H9 (cell line): ENCODE measurements around the gene IZUMO2. TPM values are rescaled to one million over a fixed set of nuclear protein-coding genes. Genes with fewer than 3 reads are reported as not detected.
A peak's percentile ranks its signal among the peaks of the same experiment; 100 is the strongest.

Source experiments
- DNase-seq: peaks from one replicate; pipeline ENCODE4 v3.0.0-alpha.2; 2017
- H2AFZ ChIP-seq: one replicate; pipeline ENCODE4 v1.6.1; 2013; ENCODE audit warnings: mild to moderate bottlenecking, low read length, control low read depth, moderate library complexity
- H2AK5ac ChIP-seq: 2 replicates; pipeline ENCODE4 v1.6.1; 2013; ENCODE audit warnings: low read length, control low read depth, mixed read lengths; ENCODE audit not compliant: insufficient read length
- H2BK120ac ChIP-seq: one replicate; pipeline ENCODE4 v1.6.1; 2013; ENCODE audit warnings: low read depth, mild to moderate bottlenecking, low read length, control low read depth, inconsistent platforms; ENCODE audit not compliant: poor library complexity, severe bottlenecking
- H2BK12ac ChIP-seq: 2 replicates; pipeline ENCODE4 v1.6.1; 2013; ENCODE audit warnings: low read length, control low read depth, mixed read lengths, low read depth; ENCODE audit not compliant: insufficient read length
- H2BK15ac ChIP-seq: 2 replicates; pipeline ENCODE4 v1.6.1; 2013; ENCODE audit warnings: low read depth, low read length, control low read depth
- H2BK20ac ChIP-seq: one replicate; pipeline ENCODE4 v1.6.1; 2013; ENCODE audit warnings: low read depth, mild to moderate bottlenecking, low read length, control low read depth, inconsistent platforms; ENCODE audit not compliant: poor library complexity, severe bottlenecking
- H2BK5ac ChIP-seq: 2 replicates; pipeline ENCODE4 v1.6.1; 2013; ENCODE audit warnings: low read length, control low read depth, mixed read lengths; ENCODE audit not compliant: insufficient read length
- H3K14ac ChIP-seq: 2 replicates; pipeline ENCODE4 v1.6.1; 2013; ENCODE audit warnings: low read length, control low read depth; ENCODE audit not compliant: insufficient read depth
- H3K18ac ChIP-seq: 2 replicates; pipeline ENCODE4 v1.6.1; 2013; ENCODE audit warnings: low read depth, mild to moderate bottlenecking, mixed read lengths, low read length, control low read depth; ENCODE audit not compliant: insufficient read length
- H3K23ac ChIP-seq: 2 replicates; pipeline ENCODE4 v1.6.1; 2013; ENCODE audit warnings: low read length, control low read depth, mixed read lengths, low read depth; ENCODE audit not compliant: insufficient read length
- H3K23me2 ChIP-seq: 2 replicates; pipeline ENCODE4 v1.6.1; 2013; ENCODE audit warnings: low read depth, mild to moderate bottlenecking, mixed read lengths, low read length, control low read depth; ENCODE audit not compliant: insufficient read length, poor library complexity, severe bottlenecking
- H3K27ac ChIP-seq: 2 replicates; pipeline ENCODE4 v1.5.1; 2013; ENCODE audit warnings: low read length, control low read depth, mixed read lengths, low read depth; ENCODE audit not compliant: insufficient read length
- H3K27me3 ChIP-seq: 2 replicates; pipeline ENCODE4 v1.6.1; 2013; ENCODE audit warnings: low read length, control low read depth, inconsistent platforms; ENCODE audit not compliant: insufficient read depth
- H3K4ac ChIP-seq: 2 replicates; pipeline ENCODE4 v1.6.1; 2013; ENCODE audit warnings: low read depth, mild to moderate bottlenecking, control low read depth, inconsistent platforms, low read length, moderate library complexity
- H3K4me1 ChIP-seq: 2 replicates; pipeline ENCODE4 v1.6.1; 2013; ENCODE audit warnings: low read length, control low read depth, inconsistent platforms; ENCODE audit not compliant: insufficient read depth
- H3K4me2 ChIP-seq: 2 replicates; pipeline ENCODE4 v1.6.1; 2013; ENCODE audit warnings: low read length, control low read depth, mixed read lengths; ENCODE audit not compliant: insufficient read length, insufficient read depth
- H3K56ac ChIP-seq: 2 replicates; pipeline ENCODE4 v1.6.1; 2013; ENCODE audit warnings: low read depth, mild to moderate bottlenecking, mixed read lengths, low read length, control low read depth; ENCODE audit not compliant: insufficient read length
- H3K79me1 ChIP-seq: 2 replicates; pipeline ENCODE4 v1.6.1; 2013; ENCODE audit warnings: low read depth, mild to moderate bottlenecking, moderate library complexity, low read length, control low read depth, inconsistent platforms; ENCODE audit not compliant: insufficient read depth, poor library complexity, severe bottlenecking
- H3K79me2 ChIP-seq: 2 replicates; pipeline ENCODE4 v1.6.1; 2013; ENCODE audit warnings: low read length, control low read depth, inconsistent platforms; ENCODE audit not compliant: insufficient read depth
- H3K9ac ChIP-seq: 2 replicates; pipeline ENCODE4 v1.6.1; 2013; ENCODE audit warnings: low read length, control low read depth, mixed read lengths; ENCODE audit not compliant: insufficient read length; ENCODE audit errors: extremely low read depth
- H3K9me3 ChIP-seq: one replicate; pipeline ENCODE4 v1.6.1; 2013; ENCODE audit warnings: low read depth, low read length, inconsistent platforms; ENCODE audit not compliant: control insufficient read depth
- H3T11ph ChIP-seq: one replicate; pipeline ENCODE4 v1.6.1; 2013; ENCODE audit warnings: mild to moderate bottlenecking, low read length, control low read depth, inconsistent platforms
- H4K20me1 ChIP-seq: one replicate; pipeline ENCODE4 v1.6.1; 2013; ENCODE audit not compliant: control insufficient read depth, insufficient read length, insufficient read depth
- H4K5ac ChIP-seq: 2 replicates; pipeline ENCODE4 v1.6.1; 2013; ENCODE audit warnings: low read depth, mild to moderate bottlenecking, mixed read lengths, low read length, control low read depth; ENCODE audit not compliant: insufficient read length
- H4K8ac ChIP-seq: replicated peaks from 2 replicates; pipeline ENCODE4 v1.6.1; 2013; ENCODE audit warnings: low read length, control low read depth, mixed read lengths, low read depth; ENCODE audit not compliant: insufficient read length
- H4K91ac ChIP-seq: 2 replicates; pipeline ENCODE4 v1.6.1; 2013; ENCODE audit warnings: low read depth, mild to moderate bottlenecking, moderate library complexity, mixed read lengths, low read length, control low read depth; ENCODE audit not compliant: insufficient read length
- H3K27ac Mint-ChIP-seq, 3 experiments: 2 replicates in 2 of 3; 3 replicates in 1 of 3; pipeline ENCODE4 v1.8.0; 2020 to 2021; ENCODE audit warnings: mixed read lengths in 3 of 3, mild to moderate bottlenecking in 1 of 3, moderate library complexity in 1 of 3
- H3K27me3 Mint-ChIP-seq: 2 replicates; pipeline ENCODE4 v1.8.0; 2021; ENCODE audit warnings: low read depth, mild to moderate bottlenecking, moderate library complexity, mixed read lengths
- H3K36me3 Mint-ChIP-seq, 3 experiments: 2 replicates in 2 of 3; 3 replicates in 1 of 3; pipeline ENCODE4 v1.8.0; 2020 to 2021; ENCODE audit warnings: low read depth in 3 of 3, mixed read lengths in 3 of 3; ENCODE audit not compliant: insufficient read depth in 1 of 3
- H3K4me1 Mint-ChIP-seq, 2 experiments: 2 replicates each; pipeline ENCODE4 v1.8.0; 2020; ENCODE audit warnings: mixed read lengths in 2 of 2
- H3K4me3 Mint-ChIP-seq, 2 experiments: 2 replicates in 1 of 2; 3 replicates in 1 of 2; pipeline ENCODE4 v1.8.0; 2020 to 2021; ENCODE audit warnings: mild to moderate bottlenecking in 2 of 2, mixed read lengths in 2 of 2, moderate library complexity in 1 of 2
- H3K9me3 Mint-ChIP-seq, 2 experiments: 2 replicates in 1 of 2; 3 replicates in 1 of 2; pipeline ENCODE4 v1.8.0; 2020; ENCODE audit warnings: mild to moderate bottlenecking in 2 of 2, mixed read lengths in 2 of 2, moderate library complexity in 1 of 2
- CTCF ChIP-seq: fragments of 200-600 bp; sonication (generic); conservative IDR thresholded peaks from 3 replicates; pipeline ENCODE4 v1.8.0; 2021; ENCODE audit warnings: antibody characterized with exemption, mild to moderate bottlenecking
- total RNA-seq: library from RNA; stranded (reverse); gene quantifications from 2 replicates; pipeline ENCODE4 v1.2.1, GENCODE V29; 2021

The IZUMO2 gene
- total RNA-seq, 1 experiment from 2014 or later: not detected

GRCh38 chr19:50172726-50173125 lies 9.6 kb upstream of the IZUMO2 start:
- no peak overlapping the region for H4K8ac ChIP-seq
- no peaks in the 10 kb centered on the region; a peak in 1 of 7 replicates for H3K36me3 Mint-ChIP-seq

More at GRCh38 chr19:50172726-50173125, 9.6 kb upstream of the IZUMO2 start:
- H3K4me1 ChIP-seq: no peaks in the 10 kb centered on the region
- H3K9me3 ChIP-seq: no peaks in the 10 kb centered on the region
- H3K27me3 Mint-ChIP-seq: peaks cover 7% of the 10 kb centered on the region
- H3K4ac ChIP-seq: no peak overlapping the region
- no peak overlapping the region for H2BK120ac ChIP-seq
- H3K27ac ChIP-seq: no peak overlapping the region
- H3K56ac ChIP-seq: no peak overlapping the region
- no peak overlapping the region for H3K23ac ChIP-seq
- H3K18ac ChIP-seq: no peak overlapping the region
- H3T11ph ChIP-seq: no peak overlapping the region
- no peak overlapping the region for H3K4me2 ChIP-seq
- no peak overlapping the region for H4K91ac ChIP-seq
- no peak overlapping the region for H2BK5ac ChIP-seq
- H4K20me1 ChIP-seq: no peaks in the 10 kb centered on the region
- no peak overlapping the region for H3K9ac ChIP-seq
- no peak overlapping the region for H2AK5ac ChIP-seq
- H3K79me1 ChIP-seq: no peaks in the 10 kb centered on the region
- H3K4me3 Mint-ChIP-seq: no peak overlapping the region
- H3K9me3 Mint-ChIP-seq: peaks cover 0 to 3% of the 10 kb centered on the region in 2 experiments; a peak in 1 of 5 replicates
- H2BK20ac ChIP-seq: no peak overlapping the region
- no peak overlapping the region for H2AFZ ChIP-seq
- H3K14ac ChIP-seq: no peak overlapping the region
- no peak for DNase-seq
- no peak overlapping the region for H2BK12ac ChIP-seq
- H3K27me3 ChIP-seq: no peaks in the 10 kb centered on the region
- H3K79me2 ChIP-seq: no peaks in the 10 kb centered on the region
- peak overlapping the region in 1 of 3 experiments; percentile 70; a peak in 1 of 7 replicates for H3K27ac Mint-ChIP-seq
- H3K4me1 Mint-ChIP-seq: no peaks in the 10 kb centered on the region
- no peak overlapping the region for H4K5ac ChIP-seq
- no peak overlapping the region for H2BK15ac ChIP-seq
- H3K23me2 ChIP-seq: no peaks in the 10 kb centered on the region
- no peak for TF ChIP-seq CTCF
